Stimulated activated naive CD8-positive, alpha-beta T cell treated with anti-CD3 and anti-CD28 coated beads, Interleukin-15, Interleukin-2, amounts not matched to agents 100 ng/mL and 50 ng/mL, for 24 hours (primary cell): Measurements from ENCODE around the gene ATXN1.
"Not testable (repeated sequence)": the region's sequence is repeated elsewhere in the genome, so short reads cannot be mapped to it uniquely, and the experiment has no call there.

Source experiments
- H3K27ac Mint-ChIP-seq: one replicate; pipeline ENCODE4 v1.8.0; 2021; ENCODE audit warnings: mild to moderate bottlenecking, mixed read lengths
- H3K27me3 Mint-ChIP-seq: one replicate; pipeline ENCODE4 v1.8.0; 2021; ENCODE audit warnings: mixed read lengths
- H3K36me3 Mint-ChIP-seq: one replicate; pipeline ENCODE4 v1.8.0; 2021; ENCODE audit warnings: low read depth, mixed read lengths
- H3K4me1 Mint-ChIP-seq: one replicate; pipeline ENCODE4 v1.8.0; 2021; ENCODE audit warnings: low read depth, mixed read lengths
- H3K4me3 Mint-ChIP-seq: one replicate; pipeline ENCODE4 v1.8.0; 2021; ENCODE audit warnings: mild to moderate bottlenecking, mixed read lengths
- H3K9me3 Mint-ChIP-seq: one replicate; pipeline ENCODE4 v1.8.0; 2021; ENCODE audit warnings: mixed read lengths

The ATXN1 gene

GRCh38 chr6:16267428-16268263 lies 493.6 kb downstream of the ATXN1 start:
- Mint-ChIP-seq H3K9me3 (no peaks in the 10 kb centered on the region), H3K27ac (no peak overlapping the region), H3K27me3 (no peaks in the 10 kb centered on the region), H3K4me1 (peaks cover 11% of the 10 kb centered on the region), H3K4me3 (no peak overlapping the region), H3K36me3 (no peaks in the 10 kb centered on the region)

DNA sequence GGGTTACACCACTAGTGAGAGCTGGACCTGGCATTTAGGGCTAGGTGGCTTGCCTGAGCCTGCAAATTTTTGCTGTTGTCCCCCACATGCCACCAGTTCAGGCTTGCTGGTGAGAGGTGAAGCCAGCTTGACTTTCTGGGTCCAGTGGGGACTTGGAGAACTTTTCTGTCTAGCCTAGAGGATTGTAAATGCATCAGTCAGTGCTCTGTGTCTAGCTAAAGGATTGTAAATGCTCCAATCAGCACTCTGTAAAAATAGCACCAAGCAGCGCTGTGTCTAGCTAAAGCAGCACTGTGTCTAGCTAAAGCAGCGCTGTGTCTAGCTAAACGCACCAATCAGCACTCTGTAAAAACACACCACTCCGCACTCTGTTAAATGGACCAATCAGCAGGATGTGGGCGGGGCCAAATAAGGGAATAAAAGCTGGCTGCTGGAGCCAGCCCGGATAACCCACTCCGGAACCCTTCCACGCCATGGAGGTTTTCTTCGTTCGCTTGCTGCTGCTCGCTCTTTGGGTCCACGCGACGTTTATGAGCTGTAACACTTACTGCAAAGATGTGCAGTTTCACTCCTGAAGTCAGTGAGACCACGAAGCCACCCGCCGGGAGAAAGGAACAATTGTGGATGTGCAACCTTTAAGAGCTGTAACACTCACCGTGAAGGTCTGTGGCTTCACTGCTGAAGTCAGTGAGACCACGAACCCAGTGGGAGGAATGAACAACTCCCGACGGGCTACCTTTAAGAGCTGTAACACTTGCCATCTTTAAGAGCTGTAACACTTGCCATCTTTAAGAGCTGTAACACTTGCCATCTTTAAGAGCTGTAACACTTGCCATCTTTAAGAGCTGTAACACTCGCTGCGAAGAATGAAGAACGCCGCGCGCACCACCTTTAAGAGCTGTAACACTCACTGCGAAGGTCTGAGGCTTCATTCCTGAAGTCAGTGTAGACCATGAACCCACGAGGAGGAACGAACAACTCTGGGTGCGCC lies 495.6 kb downstream of the ATXN1 start:
- no peak overlapping the region for H3K4me3 Mint-ChIP-seq
- no peak overlapping the region for H3K27ac Mint-ChIP-seq

DNA sequence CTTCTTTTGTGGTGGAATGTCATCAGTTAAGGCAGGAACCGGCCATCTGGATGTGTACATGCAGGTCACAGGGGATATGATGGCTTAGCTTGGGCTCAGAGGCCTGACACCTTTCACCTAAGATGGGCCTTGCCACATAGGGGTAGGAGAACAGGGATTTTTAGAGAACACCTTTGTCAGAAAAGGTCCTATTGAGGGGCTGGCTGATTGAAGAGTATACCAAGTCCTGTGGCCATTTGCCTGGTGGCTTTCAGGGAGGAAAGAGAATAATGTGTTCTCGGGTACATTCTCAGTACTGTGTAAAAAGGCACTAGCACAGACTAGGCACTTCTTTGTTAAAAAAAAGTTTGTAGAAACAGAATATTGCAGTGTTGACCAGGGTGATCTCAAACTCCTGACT lies 496.5 kb downstream of the ATXN1 start:
- Mint-ChIP-seq H3K4me1 (peaks cover 11% of the 10 kb centered on the region), H3K27me3 (no peaks in the 10 kb centered on the region), H3K36me3 (no peaks in the 10 kb centered on the region), H3K4me3 (no peak overlapping the region), H3K27ac (no peak overlapping the region), H3K9me3 (no peaks in the 10 kb centered on the region)

More for the DNA sequence above, 495.6 kb downstream of the ATXN1 start:
- Mint-ChIP-seq H3K4me1 (peaks cover 11% of the 10 kb centered on the region), H3K36me3 (no peaks in the 10 kb centered on the region), H3K9me3 (no peaks in the 10 kb centered on the region), H3K27me3 (no peaks in the 10 kb centered on the region)

- not testable (repeated sequence) for H3K4me3 Mint-ChIP-seq, H3K27me3 Mint-ChIP-seq, H3K9me3 Mint-ChIP-seq, H3K36me3 Mint-ChIP-seq, H3K27ac Mint-ChIP-seq
- H3K4me1 Mint-ChIP-seq = peaks cover 11% of the 10 kb centered on the region
Observed at GRCh38 chr6:16263464-16264099, 497.7 kb downstream of the ATXN1 start.

DNA sequence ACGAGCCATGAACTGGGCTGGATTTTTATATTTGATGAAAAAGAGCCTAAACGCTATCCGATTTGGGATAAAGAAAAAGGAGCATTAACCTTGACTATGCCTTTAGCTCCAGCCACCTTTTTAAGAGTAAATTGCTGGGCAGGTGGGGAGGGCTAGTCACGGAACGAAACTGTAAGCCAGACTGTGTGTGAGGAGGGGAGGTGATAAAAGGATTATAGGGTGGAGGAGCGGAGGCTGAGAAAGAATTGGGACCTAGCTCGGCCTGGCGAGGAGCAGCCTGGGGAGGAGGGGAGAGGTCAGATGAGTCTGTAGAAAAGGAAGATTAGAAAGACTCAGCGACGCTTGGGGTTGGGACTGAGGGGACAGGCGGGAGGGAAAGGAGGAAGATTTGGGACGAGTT lies 498.5 kb downstream of the ATXN1 start:
- not testable (repeated sequence) for H3K27ac Mint-ChIP-seq, H3K27me3 Mint-ChIP-seq, H3K9me3 Mint-ChIP-seq, H3K4me3 Mint-ChIP-seq, H3K36me3 Mint-ChIP-seq
- peaks cover 14% of the 10 kb centered on the region for H3K4me1 Mint-ChIP-seq

DNA sequence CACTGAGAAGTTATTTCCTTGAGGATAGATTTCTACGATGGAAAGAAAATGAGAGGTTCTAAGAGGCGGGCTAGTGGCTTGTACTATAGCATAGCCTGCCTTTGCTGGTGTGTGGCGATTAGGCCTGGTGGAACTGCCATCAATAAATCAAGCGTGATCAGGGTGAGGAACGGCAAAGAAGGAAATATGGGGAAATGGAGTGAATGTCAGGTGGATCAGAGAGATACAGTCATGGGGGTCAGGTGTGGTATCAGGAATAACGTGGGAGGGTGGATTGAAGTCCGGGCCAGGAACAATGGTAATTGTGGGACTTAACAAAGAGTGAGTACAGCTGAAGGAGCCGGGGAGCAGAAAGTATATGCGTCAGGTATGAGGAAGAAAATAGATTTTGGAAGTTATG lies 500.7 kb downstream of the ATXN1 start:
- H3K4me3 Mint-ChIP-seq, H3K36me3 Mint-ChIP-seq, H3K9me3 Mint-ChIP-seq, H3K27me3 Mint-ChIP-seq, H3K27ac Mint-ChIP-seq, H3K4me1 Mint-ChIP-seq: not testable (repeated sequence)

- not testable (repeated sequence) for H3K27ac Mint-ChIP-seq, H3K36me3 Mint-ChIP-seq, H3K27me3 Mint-ChIP-seq, H3K9me3 Mint-ChIP-seq, H3K4me1 Mint-ChIP-seq, H3K4me3 Mint-ChIP-seq
Observed at GRCh38 chr6:16259604-16260003, 501.7 kb downstream of the ATXN1 start.

- peaks cover 3% of the 10 kb centered on the region for H3K4me1 Mint-ChIP-seq
- no peaks in the 10 kb centered on the region for H3K36me3 Mint-ChIP-seq
- H3K27ac Mint-ChIP-seq = no peak overlapping the region
- H3K27me3 Mint-ChIP-seq = no peaks in the 10 kb centered on the region
- no peak overlapping the region for H3K4me3 Mint-ChIP-seq
- H3K9me3 Mint-ChIP-seq = no peaks in the 10 kb centered on the region
Observed at GRCh38 chr6:16258709-16259075, 502.6 kb downstream of the ATXN1 start.

DNA sequence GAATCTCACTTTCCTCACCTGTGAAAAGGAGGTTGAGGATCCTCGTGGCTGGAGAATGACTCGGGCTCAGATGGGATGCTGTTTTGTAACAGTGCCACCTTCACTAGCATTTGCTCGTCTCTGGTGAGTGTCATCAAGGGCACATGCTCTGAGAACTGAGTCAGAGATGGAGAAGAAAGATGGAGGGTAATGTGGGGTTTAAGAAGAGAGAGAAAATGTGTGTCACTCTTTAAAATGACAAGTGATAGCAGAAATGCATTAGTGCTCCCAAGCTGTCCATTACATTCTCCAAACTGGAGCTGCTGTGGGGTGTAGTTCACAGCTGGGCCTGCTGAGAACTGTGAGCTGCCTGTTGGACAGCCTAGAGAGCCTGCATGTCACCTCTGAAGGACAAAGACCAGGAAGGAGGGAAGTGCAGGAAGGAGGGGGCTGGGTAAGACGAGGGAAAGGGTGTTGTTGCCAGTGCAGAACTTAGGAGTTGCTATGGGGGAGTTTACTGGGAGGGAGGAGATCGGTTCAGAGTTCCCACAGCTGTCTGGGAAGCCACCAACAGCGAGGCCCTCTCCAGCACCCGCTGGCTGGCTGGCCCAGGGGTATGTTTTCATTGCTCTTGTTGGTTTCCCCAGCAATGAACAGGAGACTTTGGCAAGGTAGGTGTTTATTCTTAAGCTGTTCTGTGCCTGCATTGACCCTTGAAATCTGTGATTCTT lies 503.1 kb downstream of the ATXN1 start:
- Mint-ChIP-seq H3K4me1 (peaks cover 7% of the 10 kb centered on the region), H3K9me3 (no peaks in the 10 kb centered on the region), H3K27me3 (no peaks in the 10 kb centered on the region), H3K36me3 (no peaks in the 10 kb centered on the region), H3K27ac (no peak overlapping the region), H3K4me3 (no peak overlapping the region)

DNA sequence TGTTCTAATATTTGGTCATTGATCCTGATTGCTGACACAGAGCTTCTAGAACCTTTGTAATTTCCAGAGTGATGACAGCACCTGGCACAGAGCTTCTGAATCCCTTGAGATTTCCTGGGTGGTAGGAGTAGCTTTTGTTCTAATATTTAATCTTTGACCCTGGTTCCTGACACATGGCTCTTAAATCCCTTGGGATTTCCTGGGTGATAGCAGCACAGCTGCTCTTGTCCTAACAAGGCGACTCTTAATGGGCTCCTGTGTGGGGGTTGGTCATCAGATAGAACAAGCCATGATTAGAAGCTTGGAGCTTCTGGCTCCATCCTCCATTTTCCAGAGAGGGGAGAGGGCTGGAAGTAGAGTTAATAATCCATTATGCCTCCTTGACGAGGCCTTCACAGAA lies 504.5 kb downstream of the ATXN1 start:
- Mint-ChIP-seq H3K27ac (no peak overlapping the region), H3K9me3 (no peaks in the 10 kb centered on the region), H3K4me1 (peaks cover 14% of the 10 kb centered on the region), H3K4me3 (no peak overlapping the region), H3K36me3 (no peaks in the 10 kb centered on the region), H3K27me3 (no peaks in the 10 kb centered on the region)

DNA sequence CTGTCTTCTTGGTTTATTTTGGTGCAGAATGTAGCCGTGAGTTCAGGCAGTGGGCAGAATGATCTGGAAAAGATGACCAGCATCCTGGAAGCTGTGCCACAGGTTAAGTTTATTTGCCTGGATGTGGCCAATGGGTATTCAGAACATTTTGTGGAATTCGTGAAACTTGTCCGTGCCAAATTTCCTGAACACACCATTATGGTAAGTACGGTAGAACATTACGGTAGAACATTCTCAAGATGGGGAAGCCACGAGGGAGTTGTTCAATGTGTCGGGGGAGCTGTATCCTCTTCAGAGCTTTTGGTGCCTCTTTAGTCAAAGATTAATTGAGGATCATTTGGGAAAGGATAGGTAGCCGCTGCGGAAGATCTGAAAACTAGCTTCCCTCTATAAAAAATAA lies 506.7 kb downstream of the ATXN1 start:
- Mint-ChIP-seq H3K27me3 (no peaks in the 10 kb centered on the region), H3K4me1 (peaks cover 14% of the 10 kb centered on the region), H3K36me3 (no peaks in the 10 kb centered on the region), H3K9me3 (no peaks in the 10 kb centered on the region), H3K4me3 (no peak overlapping the region), H3K27ac (no peak overlapping the region)

DNA sequence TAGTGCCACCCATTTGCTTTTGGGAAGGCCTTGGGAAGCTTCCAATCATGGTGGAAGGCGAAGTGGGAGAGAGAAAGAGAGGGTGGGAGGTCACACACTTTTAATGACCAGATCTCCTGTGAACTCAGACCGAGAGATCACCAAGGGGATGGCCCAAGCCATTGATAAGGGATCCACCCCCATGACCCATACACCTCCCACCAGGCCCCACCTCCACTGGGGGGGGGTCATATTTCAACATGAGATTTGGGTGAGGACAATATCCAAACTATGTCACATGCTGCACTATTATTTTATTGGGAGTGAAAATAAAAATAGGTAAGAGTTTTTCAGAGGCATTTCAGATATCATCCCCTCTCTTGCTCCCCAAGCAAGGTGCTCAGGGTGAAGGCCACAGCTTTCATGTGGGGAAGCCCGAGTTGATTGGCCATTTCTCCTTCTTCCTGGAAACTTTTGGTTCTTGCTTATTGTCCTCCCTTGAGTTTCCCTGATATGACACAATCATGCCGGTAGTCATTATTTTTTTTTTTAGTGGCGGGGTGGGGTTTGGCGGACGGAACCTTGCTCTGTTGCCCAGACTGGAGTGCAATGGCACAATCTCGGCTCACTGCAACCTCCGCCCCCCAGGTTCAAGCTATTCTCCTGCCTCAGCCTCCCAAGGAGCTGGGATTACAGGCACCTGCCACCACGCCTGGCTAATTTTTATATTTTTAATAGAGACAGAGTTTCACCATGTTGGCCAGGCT lies 507.7 kb downstream of the ATXN1 start:
- H3K36me3 Mint-ChIP-seq = no peaks in the 10 kb centered on the region
- no peaks in the 10 kb centered on the region for H3K27me3 Mint-ChIP-seq
- peaks cover 14% of the 10 kb centered on the region for H3K4me1 Mint-ChIP-seq
- no peaks in the 10 kb centered on the region for H3K9me3 Mint-ChIP-seq
- no peak overlapping the region for H3K4me3 Mint-ChIP-seq
- no peak overlapping the region for H3K27ac Mint-ChIP-seq

- H3K27ac Mint-ChIP-seq = no peak overlapping the region
- peaks cover 12% of the 10 kb centered on the region for H3K4me1 Mint-ChIP-seq
- no peaks in the 10 kb centered on the region for H3K9me3 Mint-ChIP-seq
- H3K4me3 Mint-ChIP-seq = no peak overlapping the region
- no peaks in the 10 kb centered on the region for H3K36me3 Mint-ChIP-seq
- H3K27me3 Mint-ChIP-seq = no peaks in the 10 kb centered on the region
Observed at GRCh38 chr6:16252686-16253299, 508.5 kb downstream of the ATXN1 start.

- H3K27me3 Mint-ChIP-seq = no peaks in the 10 kb centered on the region
- no peaks in the 10 kb centered on the region for H3K36me3 Mint-ChIP-seq
- H3K4me1 Mint-ChIP-seq = peaks cover 12% of the 10 kb centered on the region
- no peaks in the 10 kb centered on the region for H3K9me3 Mint-ChIP-seq
- no peak overlapping the region for H3K4me3 Mint-ChIP-seq
- H3K27ac Mint-ChIP-seq = no peak overlapping the region
Observed at GRCh38 chr6:16251706-16252105, 509.6 kb downstream of the ATXN1 start.
